B cell (primary cell): Measurements from ENCODE around the gene FARP1. TPM values are rescaled to one million over a fixed set of nuclear protein-coding genes. Genes with fewer than 3 reads are reported as not detected.

Experiments
- ATAC-seq: fragments of 200-7000 bp; cut with Tn5 transposase; one replicate; pipeline ENCODE4 v1.10.0; 2021; ENCODE audit warnings: low read depth, mild to moderate bottlenecking, moderate number of reproducible peaks, moderate library complexity
- CTCF ChIA-PET: fragments of 350-600 bp; sonication (Branson Sonifier 250); formaldehyde crosslinking; loops from one replicate; lab custom pipeline; 2021; ENCODE audit warnings: antibody characterized with exemption, inconsistent platforms; lab: Charles Lee
- POLR2A ChIA-PET: fragments of 350-600 bp; sonication (Branson Sonifier 250); formaldehyde crosslinking; loops from one replicate; lab custom pipeline; 2021; ENCODE audit warnings: antibody characterized with exemption; lab: Charles Lee
- DNase-seq: peaks from one replicate; pipeline ENCODE4 v3.0.0; 2013
- H2AFZ ChIP-seq: 2 replicates; pipeline ENCODE4 v1.6.1; 2012; ENCODE audit warnings: mild to moderate bottlenecking, low read depth, low read length; ENCODE audit not compliant: insufficient read depth, poor library complexity, severe bottlenecking
- H3K27ac ChIP-seq, 2 donors: 1 replicate in 1 of 2; 2 replicates in 1 of 2; pipeline ENCODE4 v1.5.1; 2012 to 2013; ENCODE audit warnings: low read length in 2 of 2, mild to moderate bottlenecking in 2 of 2, moderate library complexity in 1 of 2
- H3K27me3 ChIP-seq, 4 experiments: fragments of 200-600 bp in 1 of 4; sonication (generic) in 1 of 4; replicated peaks in 1 of 4; 1 replicate in 2 of 4; 2 replicates in 2 of 4; pipeline versions ENCODE4 v1.6.1 to v1.7.0; 2013 to 2016; ENCODE audit warnings: low read length in 3 of 4, mild to moderate bottlenecking in 2 of 4, mixed read lengths in 1 of 4, moderate library complexity in 1 of 4; ENCODE audit not compliant: insufficient read depth in 4 of 4, control insufficient read depth in 3 of 4; ENCODE audit errors: control extremely low read depth in 1 of 4
- H3K36me3 ChIP-seq, 2 experiments: replicated peaks in 1 of 2; 1 replicate in 1 of 2; 2 replicates in 1 of 2; pipeline versions ENCODE4 v1.6.1 to v1.7.1; 2013; ENCODE audit warnings: low read length in 1 of 2; ENCODE audit not compliant: insufficient read depth in 2 of 2, control insufficient read depth in 1 of 2; ENCODE audit errors: control extremely low read depth in 1 of 2, extremely low read depth in 1 of 2
- H3K4me1 ChIP-seq, 2 donors: fragments of 200-600 bp in 1 of 2; sonication (generic) in 1 of 2; 1 replicate in 1 of 2; 2 replicates in 1 of 2; pipeline versions ENCODE4 v1.5.1 to v1.6.1; 2013 to 2017; ENCODE audit warnings: low read length in 2 of 2; ENCODE audit not compliant: control insufficient read depth in 2 of 2, insufficient read depth in 2 of 2
- H3K4me2 ChIP-seq: replicated peaks from 2 replicates; pipeline ENCODE3; 2012; ENCODE audit warnings: mild to moderate bottlenecking, low read depth, low read length; ENCODE audit not compliant: poor library complexity, severe bottlenecking
- H3K4me3 ChIP-seq, 5 experiments: fragments of 200-600 bp in 1 of 5; sonication (generic) in 1 of 5; 1 replicate in 3 of 5; 2 replicates in 2 of 5; pipeline versions ENCODE4 v1.5.1 to v1.7.0; 2011 to 2016; ENCODE audit warnings: low read length in 4 of 5, mild to moderate bottlenecking in 4 of 5, low read depth in 2 of 5, control low read depth in 1 of 5, moderate library complexity in 1 of 5; ENCODE audit not compliant: insufficient read depth in 1 of 5; ENCODE audit errors: control extremely low read depth in 1 of 5, extremely low read depth in 1 of 5
- H3K79me2 ChIP-seq: fragments of 200-600 bp; sonication (generic); one replicate; pipeline ENCODE4 v1.6.0; 2016; ENCODE audit warnings: low read length; ENCODE audit not compliant: control insufficient read depth, insufficient read depth
- H3K9ac ChIP-seq: fragments of 200-600 bp; sonication (generic); 2 replicates; pipeline ENCODE4 v1.6.1; 2017; ENCODE audit warnings: mild to moderate bottlenecking, low read length, moderate library complexity
- H3K9me3 ChIP-seq, 3 donors: one replicate each; pipeline versions ENCODE4 v1.6.1 to v1.7.1; 2013; ENCODE audit warnings: low read length in 2 of 3; ENCODE audit not compliant: control insufficient read depth in 2 of 3, insufficient read depth in 1 of 3; ENCODE audit errors: control extremely low read depth in 1 of 3
- H4K20me1 ChIP-seq: 2 replicates; pipeline ENCODE4 v1.6.0; 2012; ENCODE audit warnings: mild to moderate bottlenecking, low read length; ENCODE audit not compliant: insufficient read depth, control insufficient read depth, poor library complexity, severe bottlenecking
- H3K27ac Mint-ChIP-seq: one replicate; pipeline ENCODE4 v1.8.0; 2021; ENCODE audit warnings: mixed read lengths
- H3K27me3 Mint-ChIP-seq: one replicate; pipeline ENCODE4 v1.8.0; 2021; ENCODE audit warnings: mixed read lengths
- H3K4me1 Mint-ChIP-seq: one replicate; pipeline ENCODE4 v1.8.0; 2021; ENCODE audit warnings: mixed read lengths
- H3K4me3 Mint-ChIP-seq: one replicate; pipeline ENCODE4 v1.8.0; 2021; ENCODE audit warnings: mixed read lengths
- H3K9me3 Mint-ChIP-seq: one replicate; pipeline ENCODE4 v1.8.0; 2022; ENCODE audit warnings: mixed read lengths; ENCODE audit not compliant: insufficient read depth
- CTCF ChIP-seq: fragments of 200-600 bp; IDR thresholded peaks from one replicate; pipeline ENCODE4 v1.8.0; 2022; ENCODE audit warnings: antibody characterized with exemption, mild to moderate bottlenecking
- EZH2 ChIP-seq: IDR thresholded peaks from 2 replicates; pipeline ENCODE4 v1.6.1; 2012; ENCODE audit warnings: borderline replicate concordance, low read depth, mild to moderate bottlenecking, moderate library complexity, low read length; ENCODE audit not compliant: insufficient read depth, poor library complexity, severe bottlenecking
- WGBS: methylation state at CpG from one replicate; pipeline ENCODE4 v1.1.5; 2013; ENCODE audit warnings: missing lambda C conversion rate; ENCODE audit not compliant: insufficient coverage; 5-methylcytosine and 5-hydroxymethylcytosine counted together
- intact Hi-C: fragments of 100-400 bp; cut with micrococcal nuclease; formaldehyde crosslinking; loops from one replicate; pipeline ENCODE4 v1.10.0; 2022
- polyA plus RNA-seq: library from polyadenylated mRNA; depleted of rRNA; stranded (reverse); fragments of >200 nt; gene quantifications from 2 replicates; pipeline ENCODE4 v1.2.3, GENCODE V29; 2012
- total RNA-seq, 2 donors: library from RNA; stranded (reverse); fragments of 120-200 nt in 1 of 2; gene quantifications; 1 replicate in 1 of 2; 2 replicates in 1 of 2; pipeline versions ENCODE4 v1.2.3 to v1.2.4, GENCODE V29; 2013 to 2022

The FARP1 gene
- total and polyA plus RNA-seq, 2 donors (not counting 1 experiment from before 2014, with no cell fraction given), result 0.15 to 1.5 TPM

- peaks cover 14% of the 10 kb centered on the region for H3K27me3 Mint-ChIP-seq
- no peaks in the 10 kb centered on the region for H3K4me1 Mint-ChIP-seq
- Histone ChIP-seq H3K9me3 (no peaks in the 10 kb centered on the region), H3K4me1 (no peaks in the 10 kb centered on the region), H3K4me2 (no peak overlapping the region), H3K9ac (no peak overlapping the region), H3K27ac (no peak overlapping the region), H4K20me1 (no peaks in the 10 kb centered on the region), H3K79me2 (no peaks in the 10 kb centered on the region), H3K36me3 (no peaks in the 10 kb centered on the region), H2AFZ (no peak overlapping the region), H3K27me3 (no peaks in the 10 kb centered on the region), H3K4me3 (no peak overlapping the region)
- H3K9me3 Mint-ChIP-seq, result no peaks in the 10 kb centered on the region
- no peak for ATAC-seq
- CTCF ChIA-PET, result interaction anchor here (0.7 kb wide), 1 partner anchor 564 kb away, joined by 3 read pairs; no protein-coding TSS in a partner anchor
- no peak for TF ChIP-seq EZH2
- intact Hi-C loops, result no loop called here
- WGBS, result 95% methylated on average over 4 of the region's 4 CpGs
- no peak overlapping the region for H3K27ac Mint-ChIP-seq
- DNase-seq, result no peak
- POLR2A ChIA-PET, result no interaction called here
- no peak overlapping the region for H3K4me3 Mint-ChIP-seq
Observed at GRCh38 chr13:98305670-98306069, 162.8 kb downstream of the FARP1 start.

DNA sequence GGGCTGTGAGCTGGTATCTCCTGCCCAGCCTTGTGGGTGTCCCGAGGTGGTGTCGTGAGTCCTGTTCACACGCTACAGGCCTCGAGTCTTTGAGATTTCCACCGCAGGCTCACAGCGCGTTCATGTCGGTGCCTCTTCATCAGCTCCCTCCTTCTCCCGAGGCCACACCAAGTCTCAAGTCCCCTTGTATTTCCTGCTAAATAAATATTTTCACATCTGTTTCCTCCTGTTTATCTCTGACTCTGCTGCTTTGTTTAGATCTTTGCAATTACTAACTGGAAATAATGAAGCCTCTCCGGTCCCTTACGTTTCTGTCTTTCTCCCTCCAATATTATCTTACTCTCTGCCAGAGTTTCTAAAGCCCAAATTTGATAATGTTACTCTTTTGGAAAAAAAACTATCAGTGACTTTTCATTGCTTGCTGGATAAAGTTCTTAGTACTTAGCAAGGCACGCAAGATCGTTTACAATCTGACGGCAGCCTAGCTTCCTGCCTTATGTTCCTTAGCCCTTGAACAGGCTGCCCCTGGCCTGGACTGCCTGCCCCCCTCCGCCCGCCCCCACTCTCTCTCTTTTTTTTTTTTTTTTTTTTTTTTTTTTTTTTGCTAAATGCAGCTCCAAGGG, 164.7 kb downstream of the FARP1 start:
- H4K20me1 ChIP-seq, result no peaks in the 10 kb centered on the region
- no peak overlapping the region for H3K4me3 Mint-ChIP-seq
- H3K27ac Mint-ChIP-seq, result no peak overlapping the region
- no peak overlapping the region for H2AFZ ChIP-seq
- H3K4me1 ChIP-seq, result no peaks in the 10 kb centered on the region
- H3K27me3 ChIP-seq, result no peaks in the 10 kb centered on the region
- 65% methylated on average over 14 of the region's 16 CpGs for WGBS
- no peak overlapping the region for H3K27ac ChIP-seq
- no peaks in the 10 kb centered on the region for H3K4me1 Mint-ChIP-seq
- no peaks in the 10 kb centered on the region for H3K79me2 ChIP-seq
- H3K9me3 ChIP-seq, result no peaks in the 10 kb centered on the region
- no peak for DNase-seq
- ChIA-PET CTCF (no interaction called here), POLR2A (no interaction called here)
- no peak overlapping the region for H3K9ac ChIP-seq
- intact Hi-C loops, result no loop called here
- TF ChIP-seq EZH2, result no peak
- TF ChIP-seq CTCF, result no peak
- peaks cover 8% of the 10 kb centered on the region for H3K27me3 Mint-ChIP-seq
- H3K9me3 Mint-ChIP-seq, result no peaks in the 10 kb centered on the region
- H3K4me2 ChIP-seq, result no peak overlapping the region
- ATAC-seq, result no peak
- no peak overlapping the region for H3K4me3 ChIP-seq
- H3K36me3 ChIP-seq, result no peaks in the 10 kb centered on the region
